Thoracic aorta (tissue), 2 donors: ENCODE measurements around the gene LRMDA. TPM values are rescaled to one million over a fixed set of nuclear protein-coding genes. Genes with fewer than 3 reads are reported as not detected.

Experiments
- ATAC-seq: fragments of 150-250 bp; one replicate; pipeline ENCODE4 v1.8.0; 2017; ENCODE audit warnings: low read depth; ENCODE audit not compliant: insufficient number of reproducible peaks, low FRiP score
- DNase-seq: peaks from one replicate; pipeline ENCODE4 v3.0.0-alpha.2; 2020; ENCODE audit warnings: low spot score
- H3K27ac ChIP-seq, 2 donors: fragments of 200-600 bp; sonication (generic); 1 replicate in 1 of 2; 2 replicates in 1 of 2; pipeline ENCODE4 v1.5.1; 2016; ENCODE audit warnings: mild to moderate bottlenecking in 2 of 2, moderate library complexity in 2 of 2
- H3K27me3 ChIP-seq: fragments of 200-600 bp; sonication (generic); replicated peaks from 2 replicates; pipeline ENCODE4 v1.6.0; 2016; ENCODE audit warnings: mild to moderate bottlenecking; ENCODE audit not compliant: insufficient read depth
- H3K36me3 ChIP-seq: fragments of 200-600 bp; sonication (generic); one replicate; pipeline ENCODE4 v1.5.1; 2016
- H3K4me1 ChIP-seq, 2 donors: fragments of 200-600 bp; sonication (generic); 1 replicate in 1 of 2; 2 replicates in 1 of 2; pipeline versions ENCODE4 v1.5.1 to v1.6.0; 2016; ENCODE audit warnings: low read depth in 2 of 2, mild to moderate bottlenecking in 1 of 2; ENCODE audit not compliant: control insufficient read depth in 1 of 2
- H3K4me3 ChIP-seq: fragments of 200-600 bp; sonication (generic); 2 replicates; pipeline ENCODE4 v1.5.1; 2016; ENCODE audit warnings: mild to moderate bottlenecking
- H3K9me3 ChIP-seq: fragments of 200-600 bp; sonication (generic); 2 replicates; pipeline ENCODE4 v1.5.1; 2016
- CTCF ChIP-seq: fragments of 200-600 bp; sonication (generic); IDR thresholded peaks from one replicate; pipeline ENCODE4 v1.5.1; 2019; ENCODE audit warnings: antibody characterized with exemption
- total RNA-seq, 2 donors: library from RNA; depleted of rRNA; stranded (reverse); fragments of >200 nt; gene quantifications; one replicate each; pipeline versions ENCODE4 v1.1.0 to v1.2.3, GENCODE V29; 2016

LRMDA gene
- total RNA-seq, 2 donors from 2014 or later = 8.3 to 36.6 TPM

- DNase-seq = no peak
- TF ChIP-seq CTCF = no peak
- Histone ChIP-seq H3K27ac (no peak overlapping the region), H3K36me3 (no peaks in the 10 kb centered on the region), H3K4me1 (peaks cover 4 to 20% of the 10 kb centered on the region in 2 donors), H3K27me3 (no peaks in the 10 kb centered on the region), H3K4me3 (no peak overlapping the region), H3K9me3 (no peaks in the 10 kb centered on the region)
- no peak for ATAC-seq
Observed at GRCh38 chr10:75531571-75532031, 100.2 kb downstream of the LRMDA start.

- no peaks in the 10 kb centered on the region for H3K36me3 ChIP-seq
- no peak for TF ChIP-seq CTCF
- ATAC-seq = no peak
Observed at GRCh38 chr10:75532253-75532924, 101.0 kb downstream of the LRMDA start.

GRCh38 chr10:75538144-75538543 is 106.7 kb downstream of the LRMDA start:
- Histone ChIP-seq H3K9me3 (no peaks in the 10 kb centered on the region), H3K4me3 (no peak overlapping the region), H3K27ac (no peak overlapping the region), H3K27me3 (no peaks in the 10 kb centered on the region), H3K36me3 (no peaks in the 10 kb centered on the region), H3K4me1 (peaks cover 5 to 22% of the 10 kb centered on the region in 2 donors)
- ATAC-seq = no peak
- no peak for DNase-seq
- no peak for TF ChIP-seq CTCF

More at GRCh38 chr10:75532253-75532924, 101.0 kb downstream of the LRMDA start:
- H3K27me3 ChIP-seq = no peaks in the 10 kb centered on the region
- H3K27ac ChIP-seq = no peak overlapping the region
- H3K4me1 ChIP-seq = peaks cover 4 to 20% of the 10 kb centered on the region in 2 donors
- no peak overlapping the region for H3K4me3 ChIP-seq
- H3K9me3 ChIP-seq = no peaks in the 10 kb centered on the region
- DNase-seq = no peak

- H3K4me1 ChIP-seq = peaks cover 11 to 28% of the 10 kb centered on the region in 2 donors
- no peak for TF ChIP-seq CTCF
- no peak for ATAC-seq
Observed at GRCh38 chr10:75538765-75539164, 107.3 kb downstream of the LRMDA start.

GRCh38 chr10:75540357-75540966 is 109.0 kb downstream of the LRMDA start:
- H3K27me3 ChIP-seq = no peaks in the 10 kb centered on the region
- peaks cover 18 to 41% of the 10 kb centered on the region in 2 donors for H3K4me1 ChIP-seq
- H3K27ac ChIP-seq = no peak overlapping the region
- ATAC-seq (no peak), DNase-seq (no peak)
- H3K36me3 ChIP-seq = no peaks in the 10 kb centered on the region
- H3K9me3 ChIP-seq = no peaks in the 10 kb centered on the region
- TF ChIP-seq CTCF = no peak
- no peak overlapping the region for H3K4me3 ChIP-seq

More at GRCh38 chr10:75538765-75539164, 107.3 kb downstream of the LRMDA start:
- Histone ChIP-seq H3K4me3 (no peak overlapping the region), H3K36me3 (no peaks in the 10 kb centered on the region), H3K9me3 (no peaks in the 10 kb centered on the region), H3K27me3 (no peaks in the 10 kb centered on the region), H3K27ac (no peak overlapping the region)
- DNase-seq = no peak
